NCI-H1436 treated with DMSO at 0.1 percent for 48 hours (cell line): Measurements from ENCODE around the gene PDE9A.

Experiments used
- DNase-seq: peaks from one replicate; lab custom pipeline; 2025; lab: John Stamatoyannopoulos, UW

Gene PDE9A

GRCh38 chr21:42775123-42775522, 121.7 kb downstream of the PDE9A start:
- no peak for DNase-seq

DNA sequence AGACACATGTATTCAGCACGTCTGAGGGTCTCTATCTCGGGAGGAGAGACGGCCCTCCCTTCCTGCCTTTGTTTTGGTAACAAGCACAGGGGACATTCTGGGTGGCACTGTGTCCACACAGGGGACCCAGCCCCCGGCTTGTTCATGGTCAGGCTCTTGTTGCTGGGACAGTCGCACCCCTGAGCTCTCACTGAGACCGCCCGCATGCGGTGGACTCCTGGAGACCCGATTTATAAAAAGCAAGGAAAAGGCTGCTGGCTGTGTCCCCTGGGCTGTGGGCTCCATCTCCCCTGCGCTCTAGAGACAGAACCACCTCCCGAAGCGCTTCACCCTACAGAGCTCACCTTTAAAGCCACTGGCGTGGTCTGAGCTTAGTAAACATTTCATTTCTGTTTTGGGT, 122.5 kb downstream of the PDE9A start:
- no peak for DNase-seq

GRCh38 chr21:42777064-42777756, 123.8 kb downstream of the PDE9A start:
- no peak for DNase-seq

GRCh38 chr21:42777757-42778344, 124.4 kb downstream of the PDE9A start:
- no peak for DNase-seq

GRCh38 chr21:42779431-42779861, 126.0 kb downstream of the PDE9A start:
- no peak for DNase-seq

DNA sequence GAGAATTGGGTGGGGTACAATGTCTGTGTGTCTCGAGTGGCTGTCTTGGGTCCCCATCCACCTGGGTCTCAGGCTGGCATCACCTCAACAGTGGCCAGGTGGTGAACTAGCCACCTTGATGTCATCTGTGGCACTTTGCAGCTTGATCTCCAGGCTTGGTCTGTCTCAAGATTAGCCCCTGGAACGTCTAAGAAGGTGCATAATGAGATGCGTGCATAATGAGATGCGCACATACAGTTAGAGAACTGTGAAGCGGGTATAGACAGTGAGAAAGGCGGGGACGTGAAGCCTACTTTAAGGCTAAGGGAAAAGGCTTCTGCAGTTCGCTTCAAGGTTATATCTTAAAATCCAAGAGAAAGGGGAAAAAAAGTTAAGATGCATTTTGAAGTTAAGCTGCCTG, 127.2 kb downstream of the PDE9A start:
- DNase-seq = no peak

- no peak for DNase-seq
Observed at GRCh38 chr21:42781150-42781970, 127.9 kb downstream of the PDE9A start.

- DNase-seq = no peak
Observed at GRCh38 chr21:42781971-42782722, 128.7 kb downstream of the PDE9A start.

GRCh38 chr21:42782723-42783242, 129.4 kb downstream of the PDE9A start:
- no peak for DNase-seq

GRCh38 chr21:42784276-42784675, 130.9 kb downstream of the PDE9A start:
- no peak for DNase-seq

GRCh38 chr21:42784896-42785451, 131.6 kb downstream of the PDE9A start:
- no peak for DNase-seq

DNA sequence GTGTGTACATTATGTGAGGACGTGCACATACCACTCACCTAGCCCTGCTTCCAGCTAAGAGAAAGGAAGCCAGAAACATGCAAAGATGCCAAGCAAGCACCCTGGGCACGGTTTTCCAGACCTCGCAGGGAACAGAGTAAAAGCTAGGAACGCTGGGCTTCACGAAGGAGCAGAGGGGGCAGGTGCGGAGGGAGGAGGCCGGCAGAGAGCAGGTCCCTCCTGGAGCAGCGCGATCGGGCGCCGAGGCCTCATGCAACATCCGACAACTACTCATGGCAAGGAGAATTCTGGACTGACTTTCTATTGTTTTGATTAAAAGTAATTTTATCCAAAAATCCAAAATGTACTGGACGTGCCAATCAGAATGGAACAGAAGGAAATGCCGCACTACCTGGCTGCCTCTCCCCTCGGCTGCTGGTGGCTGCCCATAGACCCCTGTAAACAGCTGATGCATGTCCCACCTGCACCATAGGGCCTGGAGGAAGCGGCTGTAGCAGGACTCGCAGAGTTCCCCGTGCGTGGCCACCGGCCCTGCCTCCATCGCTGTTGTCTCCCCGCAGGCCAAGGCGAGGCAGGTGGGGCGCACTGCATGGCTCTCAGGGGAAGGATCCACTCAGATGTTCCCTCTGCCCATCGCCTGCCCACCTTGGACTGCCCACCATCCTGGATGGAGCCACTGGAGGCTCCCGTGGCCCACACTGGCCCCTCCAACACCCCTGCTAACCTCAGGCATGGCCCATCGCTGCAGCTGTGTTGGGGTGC, 132.4 kb downstream of the PDE9A start:
- DNase-seq = no peak

GRCh38 chr21:42786884-42787283, 133.5 kb downstream of the PDE9A start:
- no peak for DNase-seq

- DNase-seq = no peak
Observed at GRCh38 chr21:42787613-42788012, 134.2 kb downstream of the PDE9A start.

- DNase-seq = no peak
Observed at GRCh38 chr21:42790520-42791065, 137.2 kb downstream of the PDE9A start.

GRCh38 chr21:42793774-42794173, 140.4 kb downstream of the PDE9A start:
- DNase-seq = no peak

DNA sequence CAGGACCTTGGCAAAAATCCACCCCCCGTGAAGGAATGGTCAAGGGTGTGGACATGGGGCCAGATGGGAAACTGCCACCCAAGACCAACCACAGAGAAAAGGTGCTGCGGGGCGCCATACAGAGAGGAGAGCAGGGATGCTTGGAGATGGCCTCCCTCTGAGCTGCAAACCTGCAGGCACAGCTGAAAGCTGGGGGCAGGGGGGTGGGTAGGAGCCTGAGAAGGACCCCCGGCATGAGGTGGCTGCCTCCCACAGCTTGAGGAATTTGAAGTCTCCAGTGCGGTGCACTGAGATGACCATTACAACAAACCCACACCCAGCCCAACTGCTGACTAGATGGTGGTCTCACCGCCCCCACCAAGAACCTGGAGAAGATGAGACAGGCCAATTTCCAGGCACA, 141.1 kb downstream of the PDE9A start:
- no peak for DNase-seq

DNA sequence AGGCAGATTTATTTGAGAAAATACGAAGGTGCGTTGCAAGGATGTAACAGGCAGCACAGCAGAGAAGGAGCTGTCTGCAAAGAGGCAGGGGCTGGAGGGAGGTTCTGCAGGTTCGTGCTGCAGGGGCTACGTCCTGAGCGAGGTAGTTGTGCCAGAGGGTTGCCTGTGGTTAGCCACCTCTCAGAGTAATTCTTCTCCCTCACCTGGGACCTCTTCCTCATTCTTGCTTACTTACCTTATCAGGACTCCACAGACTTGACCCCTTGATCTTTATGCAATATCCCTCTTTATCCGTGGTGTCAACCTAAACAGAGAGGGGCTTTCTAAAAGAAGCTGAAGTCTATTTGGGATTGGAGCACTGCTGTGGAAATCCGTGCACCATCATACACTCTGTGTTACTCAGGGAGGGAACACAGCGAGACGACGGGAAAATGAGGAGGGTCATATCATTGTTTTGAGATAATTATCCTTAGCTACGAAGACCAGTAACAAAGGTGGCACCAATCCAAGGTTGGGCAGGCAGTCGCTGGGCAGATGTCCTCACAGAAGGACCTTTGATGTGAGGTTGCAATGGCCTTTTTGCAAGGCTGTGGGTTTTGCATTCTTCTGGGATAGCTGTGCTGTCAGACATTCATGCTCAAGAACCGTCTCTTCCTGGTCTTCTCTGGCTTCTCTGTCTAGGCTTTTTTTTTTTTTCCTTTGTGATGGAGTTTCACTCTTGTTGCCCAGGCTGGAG, 143.1 kb downstream of the PDE9A start:
- no peak for DNase-seq

- DNase-seq = no peak
Observed at GRCh38 chr21:42797522-42797921, 144.1 kb downstream of the PDE9A start.

DNA sequence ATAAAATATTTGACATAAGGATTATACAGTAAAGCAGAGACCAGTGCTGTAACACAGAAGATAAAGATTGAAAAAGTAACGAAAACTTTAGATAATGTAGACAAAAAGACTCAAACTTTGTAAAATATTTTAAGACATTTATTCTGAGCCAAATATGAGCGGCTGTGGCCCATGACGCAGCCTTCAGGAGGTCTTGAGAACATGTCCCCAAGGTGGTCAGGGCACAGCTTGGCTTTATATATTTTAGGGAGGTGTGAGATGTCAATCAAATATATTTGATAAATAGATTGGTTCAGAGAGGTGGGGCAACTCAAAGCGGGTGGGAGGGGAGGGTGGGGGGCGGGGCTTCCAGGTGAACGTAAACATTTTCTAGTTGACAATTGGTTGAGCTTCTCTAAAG, 144.7 kb downstream of the PDE9A start:
- DNase-seq = no peak
